LNCAP (cell line): ENCODE data around the gene NIPSNAP2.

Experiments
- TF ChIP-seq, protein P1 (sequence below): fragments of 450-650 bp; IDR thresholded peaks from 2 replicates; pipeline ENCODE4 v1.5.1; 2017; ENCODE audit warnings: mild to moderate bottlenecking

The NIPSNAP2 gene

DNA sequence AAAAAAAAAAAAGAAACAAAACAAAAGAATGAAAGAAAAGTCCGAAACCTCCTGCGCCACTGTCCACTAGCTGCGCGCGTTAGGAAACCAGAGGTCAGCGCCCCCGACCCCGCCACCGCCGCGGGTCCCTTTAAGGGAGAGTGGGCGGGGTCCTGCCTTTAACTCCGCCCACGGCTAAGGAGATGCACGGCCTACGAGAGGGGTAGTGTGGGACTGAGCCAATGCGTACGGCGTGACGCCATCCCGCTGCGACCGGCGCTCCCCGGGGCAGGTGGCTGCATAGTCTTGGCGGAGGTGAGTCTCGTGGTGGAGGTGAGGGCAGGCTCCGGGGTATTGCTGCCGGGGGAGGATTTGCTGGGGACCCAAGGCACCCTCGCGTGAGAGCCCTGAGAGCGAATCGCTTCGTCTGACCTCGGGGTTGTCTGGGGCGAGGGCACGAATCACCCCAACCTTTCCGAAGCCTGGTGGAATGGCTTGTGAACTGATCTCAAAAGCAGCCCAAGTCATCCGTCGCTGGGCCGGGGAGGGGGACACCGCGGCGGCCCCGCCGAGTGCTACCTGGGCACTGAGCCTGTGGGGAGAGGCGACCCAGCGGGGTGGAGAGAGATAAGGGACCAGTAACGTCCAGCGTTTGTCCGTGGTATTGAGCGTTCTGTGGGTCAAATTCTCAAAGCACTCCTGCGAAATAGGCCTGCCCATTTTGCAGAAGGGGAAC lies 12.6 kb upstream of the NIPSNAP2 start, which contains the start of gene MRPS17:
TSS of gene MRPS17 (plus strand) at position 241 of the 715 bp plus-strand sequence. CDS start 1,319 bp downstream, outside the sequence.
- TF ChIP-seq, protein P1, sequence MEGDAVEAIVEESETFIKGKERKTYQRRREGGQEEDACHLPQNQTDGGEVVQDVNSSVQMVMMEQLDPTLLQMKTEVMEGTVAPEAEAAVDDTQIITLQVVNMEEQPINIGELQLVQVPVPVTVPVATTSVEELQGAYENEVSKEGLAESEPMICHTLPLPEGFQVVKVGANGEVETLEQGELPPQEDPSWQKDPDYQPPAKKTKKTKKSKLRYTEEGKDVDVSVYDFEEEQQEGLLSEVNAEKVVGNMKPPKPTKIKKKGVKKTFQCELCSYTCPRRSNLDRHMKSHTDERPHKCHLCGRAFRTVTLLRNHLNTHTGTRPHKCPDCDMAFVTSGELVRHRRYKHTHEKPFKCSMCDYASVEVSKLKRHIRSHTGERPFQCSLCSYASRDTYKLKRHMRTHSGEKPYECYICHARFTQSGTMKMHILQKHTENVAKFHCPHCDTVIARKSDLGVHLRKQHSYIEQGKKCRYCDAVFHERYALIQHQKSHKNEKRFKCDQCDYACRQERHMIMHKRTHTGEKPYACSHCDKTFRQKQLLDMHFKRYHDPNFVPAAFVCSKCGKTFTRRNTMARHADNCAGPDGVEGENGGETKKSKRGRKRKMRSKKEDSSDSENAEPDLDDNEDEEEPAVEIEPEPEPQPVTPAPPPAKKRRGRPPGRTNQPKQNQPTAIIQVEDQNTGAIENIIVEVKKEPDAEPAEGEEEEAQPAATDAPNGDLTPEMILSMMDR = no peak

DNA sequence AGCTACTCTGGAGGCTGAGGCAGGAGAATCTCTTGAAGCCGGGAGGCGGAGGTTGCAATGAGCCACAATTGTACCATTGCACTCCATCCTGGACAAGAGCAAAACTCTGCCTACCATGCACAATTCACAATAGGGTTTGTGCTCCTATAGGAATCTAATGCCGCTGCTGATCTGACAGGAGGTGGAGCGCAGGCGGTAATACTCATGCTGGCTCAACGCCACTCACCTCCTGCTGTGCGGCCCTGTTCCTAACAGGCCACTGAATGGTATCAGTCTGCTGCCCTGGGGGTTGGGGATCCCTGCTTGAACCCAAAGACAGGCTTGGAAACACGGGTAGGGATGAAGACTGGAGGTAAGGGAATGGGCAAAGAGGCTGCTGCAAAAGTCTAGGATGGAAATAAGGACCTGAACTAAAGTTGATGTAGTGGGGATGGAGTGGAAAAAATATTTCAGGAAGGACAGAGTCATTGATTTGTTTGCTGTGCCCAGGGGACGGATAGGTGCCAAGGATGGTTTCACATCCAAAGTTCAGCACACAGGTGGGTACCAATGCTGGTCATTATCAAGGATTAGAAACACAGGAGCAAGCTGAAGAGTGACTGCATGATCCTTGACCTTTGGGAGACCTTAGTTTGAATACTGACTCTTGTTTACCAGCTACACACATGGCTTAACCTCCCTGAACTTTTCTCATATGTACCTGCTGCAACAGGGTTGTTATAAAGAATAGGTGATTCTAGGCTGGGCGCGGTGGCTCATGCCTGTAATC lies 10.5 kb upstream of the NIPSNAP2 start:
- TF ChIP-seq, protein P1 = no peak

DNA sequence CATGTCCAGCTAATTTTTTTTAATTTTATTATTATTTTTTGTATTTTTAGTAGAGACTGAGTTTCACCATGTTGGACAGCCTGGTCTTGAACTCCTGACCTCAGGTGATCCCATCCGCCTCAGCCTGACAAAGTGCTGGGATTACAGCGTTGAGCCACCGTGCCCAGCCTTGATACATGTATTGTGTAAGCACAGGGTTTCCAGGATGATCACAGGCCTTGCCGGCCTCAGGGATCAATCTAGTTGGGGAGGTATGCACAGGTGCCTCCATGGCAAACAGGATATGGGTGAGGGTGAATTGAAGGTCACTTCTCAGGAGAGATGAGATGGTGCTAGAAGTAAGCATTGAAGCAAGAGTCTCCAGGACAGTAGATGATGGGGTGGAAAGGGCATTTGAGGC lies 7.2 kb upstream of the NIPSNAP2 start:
- TF ChIP-seq, protein P1 = no peak

DNA sequence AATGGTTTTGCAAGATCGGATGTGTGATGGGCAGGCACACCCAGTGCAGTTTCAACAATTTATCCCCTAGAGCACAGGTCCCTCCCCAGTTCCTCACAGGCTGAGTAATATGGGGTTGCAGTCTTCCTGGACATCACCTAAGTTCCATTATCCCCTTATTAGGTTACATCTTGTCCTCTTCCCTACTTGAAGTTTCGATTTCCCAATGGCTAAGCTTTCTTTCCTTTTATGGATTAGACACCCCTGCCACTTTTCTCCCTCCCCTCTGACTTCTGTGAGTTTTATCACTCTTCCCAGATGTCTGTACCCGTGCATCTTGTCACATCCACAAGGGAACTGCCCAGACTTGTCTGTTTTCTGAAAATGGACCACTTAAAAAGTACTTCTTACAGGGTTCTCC lies 2.4 kb upstream of the NIPSNAP2 start:
- TF ChIP-seq, protein P1 = no peak

DNA sequence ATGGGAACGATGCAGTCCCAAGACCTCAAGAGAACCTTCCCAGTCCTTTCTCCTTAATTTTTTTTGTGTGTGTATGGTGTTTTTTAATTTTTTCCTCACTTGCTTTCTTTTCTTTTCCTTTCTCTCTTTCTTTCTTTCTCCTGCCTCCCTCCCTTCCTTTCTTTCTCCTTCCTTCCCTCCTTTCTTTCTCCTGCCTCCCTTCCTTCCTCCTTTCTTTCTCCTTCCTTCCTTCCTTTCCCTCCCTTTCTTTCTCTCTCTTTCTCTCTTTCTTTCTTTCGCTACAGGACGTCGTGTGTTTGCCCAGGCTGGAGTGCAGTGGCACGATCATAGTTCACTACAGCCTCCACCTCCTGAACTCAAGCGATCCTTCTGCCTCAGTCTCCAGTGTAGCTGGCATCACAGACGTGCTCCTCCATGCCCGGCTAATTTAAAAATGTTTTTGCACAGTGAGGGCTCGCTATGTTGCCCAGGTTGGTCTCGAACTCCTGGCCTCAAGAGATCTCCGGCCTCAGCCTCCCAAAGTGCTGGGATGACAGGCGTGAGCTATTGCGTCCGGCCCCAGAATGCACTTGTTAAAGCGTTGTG lies 709 bp upstream of the NIPSNAP2 start:
- TF ChIP-seq, protein P1 = no peak

DNA sequence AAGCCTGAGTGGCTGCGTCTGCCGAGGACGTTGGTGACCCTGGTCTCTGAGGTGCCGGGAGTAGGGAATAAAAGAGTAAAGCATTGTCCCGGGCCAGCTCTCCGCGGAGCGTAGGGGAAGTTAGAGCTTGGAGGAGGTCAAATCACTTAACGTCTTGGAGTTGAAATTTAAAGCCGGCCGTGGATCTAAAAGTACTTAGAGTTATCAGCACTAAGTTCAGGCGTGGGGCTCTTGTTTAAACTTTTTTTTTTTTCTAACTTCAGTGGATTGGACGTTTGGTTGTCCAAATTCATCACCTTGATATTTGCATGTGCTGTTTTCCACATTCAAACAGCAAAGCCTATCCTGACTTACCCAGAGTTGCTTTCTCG lies 700 bp downstream of the NIPSNAP2 start:
- TF ChIP-seq, protein P1 = no peak

DNA sequence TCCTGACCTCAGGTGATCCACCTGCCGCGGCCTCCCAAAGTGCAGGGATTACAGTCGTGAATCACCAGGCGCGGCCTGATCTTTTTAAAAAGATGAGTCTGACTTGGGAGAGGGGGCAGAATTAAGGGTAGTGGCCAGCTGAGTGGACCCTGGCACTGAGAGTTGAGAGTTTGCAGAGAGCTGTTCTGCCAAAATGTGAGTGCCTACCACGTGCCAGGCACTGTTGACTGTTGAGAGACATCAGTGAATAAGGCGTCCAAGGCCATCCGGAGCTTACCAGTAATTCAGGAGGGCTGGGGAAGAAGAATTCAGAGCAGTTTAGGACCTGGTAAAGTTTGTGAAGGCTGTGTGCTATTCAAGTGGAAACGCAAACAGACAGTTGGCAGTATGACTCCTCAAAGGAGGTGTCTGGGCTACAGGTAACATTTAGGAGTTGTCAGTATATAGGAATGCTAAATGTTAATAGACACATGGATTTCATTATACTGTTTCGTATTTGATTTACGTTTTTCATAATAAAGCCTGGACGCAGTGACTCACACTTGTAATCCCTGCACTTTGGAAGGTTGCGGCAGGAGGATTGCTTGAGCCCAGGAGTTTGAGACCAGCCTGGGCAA lies 1.5 kb downstream of the NIPSNAP2 start:
- TF ChIP-seq, protein P1 = no peak
